BE2C (cell line): Measurements from ENCODE around the gene TMEM185B.

Source experiments
- DNase-seq: peaks from one replicate; pipeline ENCODE4 v3.0.0-alpha.2; 2020
- H3K27me3 ChIP-seq: fragments of 250-450 bp; sonication (Bioruptor Pico); 2 replicates; pipeline ENCODE4 v1.5.1; 2020; ENCODE audit warnings: mild to moderate bottlenecking
- H3K36me3 ChIP-seq: fragments of 250-450 bp; sonication (Bioruptor Pico); 2 replicates; pipeline ENCODE4 v1.5.1; 2020; ENCODE audit warnings: mild to moderate bottlenecking
- H3K4me1 ChIP-seq: fragments of 250-450 bp; sonication (Bioruptor Pico); 2 replicates; pipeline ENCODE4 v1.5.1; 2020
- H3K4me3 ChIP-seq: 2 replicates; pipeline ENCODE4 v1.5.1; 2011; ENCODE audit warnings: low read depth, low read length
- H3K9me3 ChIP-seq: fragments of 250-450 bp; sonication (Bioruptor Pico); 2 replicates; pipeline ENCODE4 v1.5.1; 2020
- TF ChIP-seq, protein P1 (sequence below): IDR thresholded peaks from 2 replicates; pipeline ENCODE4 v1.5.1; 2012; ENCODE audit warnings: mild to moderate bottlenecking, low read depth, low read length

TMEM185B gene

DNA sequence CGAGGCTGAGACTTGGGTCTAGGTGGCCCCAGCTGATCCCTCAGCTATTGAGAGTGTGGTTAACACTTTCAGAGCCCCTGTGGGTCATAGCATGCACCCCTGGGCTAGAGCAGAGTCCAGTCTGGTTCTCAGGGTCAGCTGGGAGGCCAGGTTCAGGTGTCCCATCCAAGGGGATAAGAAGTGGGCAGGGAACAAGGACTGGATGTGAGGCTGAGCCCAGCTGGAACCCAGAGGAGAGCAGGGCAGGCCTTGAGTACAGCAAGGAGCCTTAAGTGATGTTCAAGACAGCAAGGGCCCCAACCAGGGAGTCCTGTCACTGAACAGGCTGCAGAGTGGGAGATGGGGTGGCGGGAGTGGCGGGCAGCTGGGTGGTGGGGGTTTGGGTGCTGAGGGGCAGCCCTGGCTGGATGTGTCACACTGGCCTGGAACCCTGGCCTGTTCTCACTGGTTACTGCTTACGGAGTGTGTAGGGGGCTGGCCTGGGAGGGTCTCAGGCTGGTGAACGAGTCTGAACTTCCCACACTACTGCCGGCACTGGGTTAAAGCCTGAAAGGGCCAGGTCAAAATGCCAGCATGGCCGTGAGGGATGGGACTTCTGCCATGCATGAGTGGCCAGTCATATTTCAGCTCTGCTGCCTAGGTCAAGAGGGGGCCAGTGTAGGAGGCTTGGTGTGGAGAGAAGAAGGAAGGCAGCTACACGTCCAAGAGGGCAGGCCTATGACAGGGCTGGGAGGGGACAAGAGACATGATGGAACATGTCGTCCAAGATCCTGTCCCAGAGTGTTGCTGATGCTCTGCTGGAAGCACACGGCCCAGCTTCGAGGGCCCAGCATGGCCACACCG lies 13.6 kb downstream of the TMEM185B start:
- DNase-seq = no peak
- Histone ChIP-seq H3K4me3 (no peak overlapping the region), H3K4me1 (no peaks in the 10 kb centered on the region), H3K9me3 (no peaks in the 10 kb centered on the region), H3K27me3 (no peaks in the 10 kb centered on the region), H3K36me3 (no peaks in the 10 kb centered on the region)
- TF ChIP-seq, protein P1, sequence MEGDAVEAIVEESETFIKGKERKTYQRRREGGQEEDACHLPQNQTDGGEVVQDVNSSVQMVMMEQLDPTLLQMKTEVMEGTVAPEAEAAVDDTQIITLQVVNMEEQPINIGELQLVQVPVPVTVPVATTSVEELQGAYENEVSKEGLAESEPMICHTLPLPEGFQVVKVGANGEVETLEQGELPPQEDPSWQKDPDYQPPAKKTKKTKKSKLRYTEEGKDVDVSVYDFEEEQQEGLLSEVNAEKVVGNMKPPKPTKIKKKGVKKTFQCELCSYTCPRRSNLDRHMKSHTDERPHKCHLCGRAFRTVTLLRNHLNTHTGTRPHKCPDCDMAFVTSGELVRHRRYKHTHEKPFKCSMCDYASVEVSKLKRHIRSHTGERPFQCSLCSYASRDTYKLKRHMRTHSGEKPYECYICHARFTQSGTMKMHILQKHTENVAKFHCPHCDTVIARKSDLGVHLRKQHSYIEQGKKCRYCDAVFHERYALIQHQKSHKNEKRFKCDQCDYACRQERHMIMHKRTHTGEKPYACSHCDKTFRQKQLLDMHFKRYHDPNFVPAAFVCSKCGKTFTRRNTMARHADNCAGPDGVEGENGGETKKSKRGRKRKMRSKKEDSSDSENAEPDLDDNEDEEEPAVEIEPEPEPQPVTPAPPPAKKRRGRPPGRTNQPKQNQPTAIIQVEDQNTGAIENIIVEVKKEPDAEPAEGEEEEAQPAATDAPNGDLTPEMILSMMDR = no peak

DNA sequence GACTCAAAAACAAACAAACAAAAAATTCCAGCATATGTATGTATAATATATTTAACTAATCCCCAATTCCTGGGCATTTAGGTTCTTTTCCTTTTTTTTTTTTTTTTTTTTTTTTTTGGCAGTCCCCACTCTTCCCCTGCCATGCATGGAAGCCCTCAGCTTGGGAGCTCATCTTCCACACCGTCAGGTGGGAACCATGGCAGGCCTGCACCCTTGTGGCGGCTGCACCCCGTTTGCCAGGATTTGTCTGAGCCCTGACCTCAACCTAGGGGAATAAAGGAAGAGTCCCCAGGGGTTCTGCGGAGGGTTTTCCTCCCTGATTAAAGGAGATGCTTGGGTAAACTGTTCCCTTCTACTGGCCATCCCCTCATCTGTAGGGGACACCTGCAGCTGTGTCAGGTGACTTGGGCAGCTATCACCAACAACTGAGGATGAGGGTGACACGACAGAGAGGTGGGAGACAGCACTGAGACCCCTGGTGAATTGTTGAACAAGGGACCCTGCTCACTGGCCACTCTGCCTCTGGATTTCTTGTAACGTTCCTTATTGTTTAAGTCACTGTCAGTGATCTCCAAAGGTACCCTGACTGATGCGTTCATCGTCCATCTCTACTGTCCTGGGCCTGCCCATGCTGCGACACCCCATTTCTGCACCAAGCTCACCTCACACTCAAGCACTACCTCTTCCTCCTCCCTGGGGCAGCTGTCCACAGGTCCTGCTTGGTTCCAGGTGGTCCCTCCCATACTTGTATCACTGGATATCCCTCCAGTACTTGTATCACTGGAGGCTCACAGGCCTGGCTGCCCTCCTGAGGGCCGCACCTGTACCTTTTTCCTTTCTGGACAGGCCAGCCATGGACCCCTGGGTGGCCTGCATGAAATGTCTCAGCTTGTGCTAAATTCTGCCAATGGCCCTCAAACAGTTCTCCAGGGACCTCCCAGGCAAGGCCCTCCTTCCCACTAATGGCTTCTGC lies 14.5 kb downstream of the TMEM185B start:
- no peaks in the 10 kb centered on the region for H3K4me1 ChIP-seq
- TF ChIP-seq, protein P1 = no peak

DNA sequence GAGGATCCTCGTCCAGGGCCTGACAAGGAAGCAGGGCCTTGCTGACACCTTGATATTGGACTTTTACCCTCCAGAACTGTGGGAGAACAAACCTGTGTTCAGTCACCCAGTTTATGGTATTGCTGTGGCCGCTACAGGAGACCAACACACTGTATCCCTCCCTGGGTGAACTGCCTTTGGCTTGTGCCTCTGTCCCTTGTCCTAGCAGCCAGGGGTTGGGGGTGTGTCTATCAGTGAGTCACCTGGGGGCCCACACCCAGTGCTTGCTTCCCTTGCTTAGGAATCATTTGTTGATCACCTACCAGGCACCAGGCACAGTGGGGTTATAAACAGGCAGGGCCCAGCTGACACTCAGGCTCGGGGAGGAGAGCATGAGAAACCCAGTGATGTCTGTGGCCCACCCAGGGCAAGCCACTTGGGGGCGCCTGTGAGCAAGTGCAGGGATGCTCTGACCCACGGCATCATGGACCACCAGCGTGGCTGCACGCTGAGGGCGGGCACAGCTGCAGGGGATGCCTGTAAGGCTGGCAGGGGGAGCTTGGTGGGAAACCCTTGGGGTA lies 17.1 kb downstream of the TMEM185B start:
- Histone ChIP-seq H3K27me3 (no peaks in the 10 kb centered on the region), H3K4me3 (no peak overlapping the region), H3K36me3 (no peaks in the 10 kb centered on the region), H3K9me3 (no peaks in the 10 kb centered on the region), H3K4me1 (no peaks in the 10 kb centered on the region)
- TF ChIP-seq, protein P1 = peak; percentile 52
- peak; percentile 42 for DNase-seq

More for the DNA sequence above, 14.5 kb downstream of the TMEM185B start:
- H3K36me3 ChIP-seq = no peaks in the 10 kb centered on the region
- no peak overlapping the region for H3K4me3 ChIP-seq
- H3K27me3 ChIP-seq = no peaks in the 10 kb centered on the region
- no peak for DNase-seq
- no peaks in the 10 kb centered on the region for H3K9me3 ChIP-seq

DNA sequence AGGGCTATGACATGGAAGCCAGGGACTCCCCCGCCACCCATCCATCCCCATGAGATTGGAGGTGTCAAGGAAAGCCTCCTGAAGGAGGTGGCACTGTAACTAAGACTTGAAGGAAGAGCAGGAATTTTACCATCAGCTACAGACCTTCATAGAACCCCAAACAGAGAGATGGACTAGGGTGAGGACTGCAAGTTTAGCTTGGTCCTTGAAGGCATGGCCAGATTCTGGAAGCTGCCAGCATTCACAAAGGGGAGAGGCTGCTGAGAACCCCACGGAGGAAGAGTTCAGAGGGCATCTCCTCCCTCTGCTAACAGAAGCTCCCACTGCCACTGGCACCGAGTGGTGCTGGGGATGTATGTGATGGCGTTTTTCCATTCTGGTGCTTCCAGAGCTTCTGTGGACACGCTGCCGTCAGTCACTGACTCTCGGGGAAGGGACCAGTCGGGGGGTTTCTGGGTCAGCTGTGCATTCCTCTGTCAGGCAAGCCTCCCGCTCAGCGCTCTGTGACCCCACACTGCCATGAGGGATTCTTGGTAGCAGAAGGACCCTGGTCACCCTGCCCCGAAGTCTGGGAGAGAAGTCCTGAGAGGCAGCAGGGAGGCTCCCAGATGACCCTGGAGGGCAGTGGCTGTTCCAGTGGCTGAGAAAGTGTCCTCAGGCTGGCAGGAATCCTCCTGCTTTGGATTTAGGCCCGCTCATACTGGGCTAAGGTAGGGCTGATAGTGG lies 18.1 kb downstream of the TMEM185B start:
- no peak for DNase-seq
- H3K9me3 ChIP-seq = no peaks in the 10 kb centered on the region
- no peaks in the 10 kb centered on the region for H3K27me3 ChIP-seq

DNA sequence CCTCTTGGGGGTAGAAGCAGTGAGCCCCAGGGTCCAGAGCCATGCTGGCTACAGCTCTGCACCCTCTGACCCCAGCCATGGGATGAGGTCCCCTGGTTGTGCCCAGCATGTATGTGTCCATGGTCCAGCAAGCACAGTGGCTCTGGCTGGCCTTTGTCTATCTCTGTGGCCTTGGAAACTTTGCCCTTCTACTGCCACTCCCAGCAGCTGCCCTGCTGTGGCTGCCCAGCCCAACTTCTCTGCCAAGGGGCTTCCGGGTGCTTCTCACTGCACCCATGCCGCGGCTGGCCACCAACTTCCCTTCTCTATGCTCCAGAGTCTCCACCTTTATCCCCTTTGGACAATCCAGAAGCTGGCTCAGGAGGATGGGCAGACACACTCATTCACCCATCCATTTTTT lies 18.8 kb downstream of the TMEM185B start:
- Histone ChIP-seq H3K4me3 (no peak overlapping the region), H3K36me3 (no peaks in the 10 kb centered on the region), H3K27me3 (no peaks in the 10 kb centered on the region), H3K4me1 (no peaks in the 10 kb centered on the region), H3K9me3 (no peaks in the 10 kb centered on the region)
- DNase-seq = no peak
- TF ChIP-seq, protein P1 = no peak

More for the DNA sequence above, 18.1 kb downstream of the TMEM185B start:
- TF ChIP-seq, protein P1 = no peak
- Histone ChIP-seq H3K4me3 (no peak overlapping the region), H3K4me1 (no peaks in the 10 kb centered on the region), H3K36me3 (no peaks in the 10 kb centered on the region)
